SH-SY5Y (cell line): ENCODE results near the gene PAPPA.

ENCODE experiments used
- GATA2 ChIP-seq: IDR thresholded peaks from 2 replicates; pipeline ENCODE4 v1.6.1; 2011; ENCODE audit warnings: mild to moderate bottlenecking, low read depth, low read length
- GATA3 ChIP-seq: IDR thresholded peaks from 2 replicates; pipeline ENCODE4 v1.6.1; 2011; ENCODE audit warnings: low read depth, mild to moderate bottlenecking, low read length, moderate library complexity

The PAPPA gene

DNA sequence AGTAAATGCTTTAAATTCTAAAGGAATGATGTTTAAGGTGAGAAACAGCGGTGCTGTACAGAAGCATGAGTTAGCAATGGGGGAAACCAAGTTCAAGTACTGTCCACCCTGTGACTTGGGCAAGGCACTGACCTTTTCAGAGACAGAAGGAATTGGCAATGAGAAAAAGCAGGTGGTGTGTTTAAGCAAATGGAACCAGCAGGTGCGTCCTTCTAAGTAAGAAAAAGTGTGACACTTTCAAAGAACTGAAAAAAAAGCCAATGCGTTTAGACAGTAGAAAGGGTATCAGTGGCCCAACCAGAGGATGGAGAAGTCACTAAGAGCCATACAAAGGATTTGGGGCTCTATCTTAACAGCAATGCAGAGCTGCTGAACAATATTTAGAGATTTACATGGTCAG is 250.6 kb downstream of the PAPPA start:
- no peak for TF ChIP-seq GATA2
- TF ChIP-seq GATA3, result no peak

DNA sequence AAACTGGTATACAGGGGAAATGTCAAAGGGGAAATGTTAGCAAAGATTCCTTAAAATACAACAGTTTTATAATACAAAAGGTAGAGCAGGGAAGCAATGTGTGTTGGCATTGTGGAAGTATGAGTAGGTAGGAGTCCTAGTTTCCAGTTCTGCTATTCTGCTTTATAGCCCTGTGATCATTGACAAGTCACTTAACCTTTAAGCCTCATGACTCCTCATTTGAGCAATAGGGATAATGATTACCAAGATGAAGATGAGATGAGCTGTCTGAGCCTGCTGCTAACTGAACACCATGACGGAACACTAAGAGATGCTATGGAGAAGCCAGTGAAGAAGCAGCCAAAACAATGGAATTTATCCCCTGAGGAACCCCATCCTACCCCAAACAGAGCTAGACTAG is 251.7 kb downstream of the PAPPA start:
- no peak for TF ChIP-seq GATA2
- no peak for TF ChIP-seq GATA3

DNA sequence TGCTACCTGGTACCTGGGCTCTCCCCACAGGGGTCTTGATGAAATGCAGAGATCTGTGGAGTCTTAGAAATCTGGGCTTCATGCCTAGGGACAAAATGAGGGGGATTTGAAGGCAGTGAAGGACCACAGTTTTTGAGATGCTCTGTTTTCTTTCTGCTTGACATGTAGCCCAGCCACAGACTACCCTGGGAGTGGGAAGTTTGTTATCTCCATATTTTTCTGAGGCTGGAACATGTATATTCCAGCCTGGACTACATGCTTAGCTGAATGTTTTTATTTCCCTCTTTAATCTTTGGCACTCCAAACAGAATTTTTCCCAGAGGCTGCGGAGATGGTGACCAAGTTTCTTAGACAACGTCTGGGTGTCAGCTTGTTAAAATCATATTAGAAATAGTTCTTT is 252.9 kb downstream of the PAPPA start:
- no peak for TF ChIP-seq GATA2
- no peak for TF ChIP-seq GATA3

DNA sequence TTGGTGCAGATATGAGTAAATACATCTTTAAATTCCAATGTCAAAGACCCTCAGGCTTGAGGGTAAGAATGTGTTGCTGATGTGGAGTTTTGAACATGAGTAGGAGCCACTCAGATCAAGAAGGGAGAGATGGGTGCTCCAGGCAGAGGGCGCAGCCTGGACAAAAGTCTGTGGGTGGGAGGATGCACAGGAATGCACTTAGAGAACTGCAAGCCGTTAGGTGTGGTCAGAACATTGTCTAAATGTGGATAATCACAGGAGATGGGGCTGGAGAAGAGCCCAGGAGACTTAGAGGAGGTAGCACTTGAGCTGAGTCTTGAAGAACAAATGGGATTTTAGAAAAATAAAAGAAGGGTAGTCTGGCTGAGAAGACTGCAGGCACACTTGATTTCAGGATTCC is 255.5 kb downstream of the PAPPA start:
- TF ChIP-seq GATA3 (no peak), GATA2 (no peak)

DNA sequence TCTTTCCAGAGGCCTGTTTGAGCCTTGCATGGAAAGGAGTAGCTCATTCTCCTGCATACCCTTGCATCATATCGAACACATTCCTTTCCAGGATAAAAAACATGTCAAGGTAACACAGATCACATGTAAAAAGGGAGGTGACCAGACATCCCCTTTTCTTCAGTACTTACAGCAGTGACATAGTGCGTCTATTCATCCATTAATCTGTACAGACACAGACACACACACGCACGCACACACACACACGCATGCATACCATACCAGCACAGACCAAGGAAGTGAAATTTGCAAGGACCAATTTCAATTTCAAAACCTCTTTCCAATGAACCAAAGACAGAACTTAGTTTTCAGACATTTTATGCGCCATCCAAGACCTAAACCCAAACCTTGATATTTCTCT is 256.0 kb downstream of the PAPPA start:
- TF ChIP-seq GATA2 (no peak), GATA3 (no peak)

DNA sequence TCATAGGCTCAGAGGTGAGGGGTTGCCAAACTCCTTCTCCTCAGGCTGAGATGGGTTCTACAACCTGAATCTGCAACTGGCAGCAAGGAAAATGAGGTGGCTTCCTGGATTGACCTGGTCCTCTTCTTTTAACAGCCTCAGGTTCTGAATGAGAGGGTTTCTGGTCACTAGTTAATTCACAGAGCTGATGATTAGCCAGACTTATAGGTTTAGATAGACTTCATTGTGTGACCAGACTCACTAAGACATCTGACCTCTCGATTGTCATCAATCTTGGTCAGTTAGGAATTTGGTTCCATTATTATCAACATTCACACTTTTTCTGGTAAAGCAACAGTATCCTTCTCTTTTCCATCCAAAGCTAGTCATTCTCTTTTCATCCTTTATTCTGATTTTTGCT is 257.9 kb downstream of the PAPPA start:
- TF ChIP-seq GATA2 (no peak), GATA3 (no peak)

DNA sequence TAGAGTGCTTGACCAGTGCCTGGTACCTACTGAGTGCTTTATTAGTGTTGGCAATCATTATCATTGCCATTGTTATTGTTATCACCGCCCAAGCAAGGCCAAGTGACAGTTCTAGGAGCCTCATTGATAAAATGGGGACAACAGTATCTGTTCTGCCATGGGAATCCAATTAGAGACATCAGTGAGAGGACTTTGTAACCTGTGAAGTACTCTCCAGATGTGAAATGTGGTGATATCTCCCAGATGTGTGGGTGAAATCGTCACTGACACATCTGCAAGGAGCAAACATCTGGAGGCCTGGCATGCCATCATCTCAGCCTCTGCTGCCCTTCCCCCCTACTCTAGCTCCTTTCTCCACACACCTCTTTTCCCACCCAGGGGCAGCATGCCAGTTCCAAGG is 260.8 kb downstream of the PAPPA start:
- TF ChIP-seq GATA2 (no peak), GATA3 (no peak)

DNA sequence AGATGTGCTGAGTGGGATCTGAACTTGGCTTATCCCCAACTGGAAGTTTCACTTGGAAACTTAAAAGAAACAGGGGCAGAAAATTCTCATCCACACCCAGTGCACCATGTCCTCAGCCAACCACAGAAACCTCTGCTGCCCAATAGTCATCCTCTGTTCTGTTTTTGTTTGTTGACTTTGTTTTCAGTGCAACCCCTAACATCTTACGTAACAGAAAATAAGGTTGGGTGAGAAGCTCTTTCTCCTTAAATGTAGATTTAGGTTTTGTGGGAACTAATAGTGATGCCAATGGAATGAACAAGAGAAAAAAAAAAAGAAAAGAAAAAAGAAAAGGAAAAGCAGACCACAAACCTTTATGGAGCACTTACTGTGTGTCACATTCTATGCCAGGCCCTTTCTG is 262.8 kb downstream of the PAPPA start:
- no peak for TF ChIP-seq GATA3
- no peak for TF ChIP-seq GATA2

DNA sequence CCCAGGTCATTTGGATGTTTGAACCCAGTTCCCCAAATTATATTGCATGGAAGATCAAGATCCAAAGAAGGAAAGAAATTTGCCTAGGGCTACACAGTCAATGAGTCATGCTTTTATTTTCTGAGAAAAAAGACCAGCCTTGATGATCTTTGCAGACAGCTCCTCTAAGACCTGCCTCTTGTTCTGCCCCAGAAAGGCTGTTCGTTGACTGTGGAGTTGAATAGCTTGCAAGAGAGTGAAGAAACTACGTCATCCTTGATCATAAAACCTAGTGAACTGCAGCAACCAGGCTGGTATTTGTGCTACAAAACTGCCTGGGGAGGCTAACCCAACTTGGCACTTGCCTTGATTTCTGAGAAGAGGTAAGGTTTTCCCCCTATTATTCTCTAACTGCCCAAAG is 263.9 kb downstream of the PAPPA start:
- no peak for TF ChIP-seq GATA2
- TF ChIP-seq GATA3, result no peak

DNA sequence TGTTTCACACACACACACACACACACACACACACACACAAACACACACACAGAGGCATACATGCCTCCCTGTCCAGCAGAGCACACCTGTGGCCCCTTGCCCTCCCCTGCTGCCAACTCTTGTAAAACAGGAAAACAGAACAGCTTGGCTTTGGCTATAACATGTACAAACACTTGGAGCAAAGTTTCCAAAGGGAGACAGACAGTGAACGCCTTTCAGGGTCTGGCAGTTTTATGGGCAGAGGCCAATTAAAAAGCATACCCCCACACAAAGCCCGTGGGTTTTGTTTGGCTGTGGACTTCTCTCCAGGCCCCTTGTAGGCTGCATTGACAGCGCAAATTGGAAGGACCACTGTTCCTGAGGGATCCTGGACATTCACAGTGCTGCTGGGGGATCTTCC is 265.6 kb downstream of the PAPPA start:
- TF ChIP-seq GATA3, result no peak
- no peak for TF ChIP-seq GATA2

DNA sequence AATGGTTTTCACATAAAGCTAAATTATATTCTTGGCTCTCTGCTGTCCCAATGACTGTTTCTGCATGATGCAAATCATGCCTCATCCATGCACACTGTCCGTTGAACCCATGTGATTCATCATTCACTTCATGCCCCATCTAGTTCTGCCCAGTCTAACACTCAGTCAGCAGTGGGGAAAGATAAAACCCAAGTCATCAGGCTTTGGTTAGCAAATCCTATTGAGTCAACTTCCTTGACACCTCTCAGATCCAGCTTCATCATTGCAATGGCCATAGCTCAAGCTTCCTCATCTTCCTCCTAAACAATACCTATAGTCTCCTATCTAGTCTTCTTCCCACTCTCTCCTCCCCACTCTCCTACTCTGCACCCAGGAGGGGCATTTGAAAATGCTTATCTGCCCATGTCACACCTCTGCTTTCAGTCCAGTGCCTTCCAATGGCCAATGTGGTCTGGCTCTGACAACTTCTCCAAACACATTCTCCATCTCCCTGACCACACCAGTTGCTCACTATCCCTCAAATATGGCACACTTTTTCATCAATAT is 267.5 kb downstream of the PAPPA start:
- TF ChIP-seq GATA2 (no peak), GATA3 (no peak)

DNA sequence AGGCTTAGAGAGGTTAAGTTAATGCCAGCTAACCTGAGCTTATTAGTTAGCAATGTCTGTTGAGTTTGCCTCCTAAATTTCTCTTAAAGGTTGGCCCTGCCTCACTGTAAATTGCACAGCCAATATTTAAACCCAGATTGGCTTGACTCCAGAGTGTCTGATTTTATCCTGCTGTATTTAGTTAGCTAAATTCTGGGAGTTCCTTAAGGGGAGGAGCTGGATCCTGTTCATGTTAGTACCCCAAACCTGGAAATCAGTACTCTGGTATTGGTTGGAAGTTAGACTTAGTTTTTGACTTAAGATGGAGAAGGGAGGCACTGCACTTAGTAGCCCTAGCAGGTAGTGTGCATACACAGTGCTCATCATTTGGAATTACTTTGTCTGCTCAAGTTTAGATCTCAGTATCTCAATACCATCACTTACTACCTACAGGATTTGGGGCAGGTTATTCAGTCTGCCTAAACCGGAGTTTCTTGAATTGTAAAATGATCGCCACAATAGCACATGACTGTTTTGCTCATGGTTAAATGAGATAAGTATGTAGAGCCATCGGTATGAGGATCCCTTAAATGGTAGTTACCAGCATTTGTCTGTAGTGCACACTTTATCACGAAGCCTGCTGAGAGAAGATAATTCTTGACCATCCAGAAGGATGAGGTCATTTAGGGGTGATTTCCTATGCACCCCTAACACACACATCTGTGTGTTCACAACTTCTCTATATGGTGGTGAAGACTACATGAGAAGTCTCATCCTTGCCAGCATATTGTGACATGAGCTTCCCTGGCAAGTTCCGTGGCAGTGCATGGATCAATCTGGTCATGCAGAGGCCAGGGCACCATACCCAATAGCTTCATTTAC is 268.8 kb downstream of the PAPPA start:
- TF ChIP-seq GATA2 (no peak), GATA3 (no peak)

DNA sequence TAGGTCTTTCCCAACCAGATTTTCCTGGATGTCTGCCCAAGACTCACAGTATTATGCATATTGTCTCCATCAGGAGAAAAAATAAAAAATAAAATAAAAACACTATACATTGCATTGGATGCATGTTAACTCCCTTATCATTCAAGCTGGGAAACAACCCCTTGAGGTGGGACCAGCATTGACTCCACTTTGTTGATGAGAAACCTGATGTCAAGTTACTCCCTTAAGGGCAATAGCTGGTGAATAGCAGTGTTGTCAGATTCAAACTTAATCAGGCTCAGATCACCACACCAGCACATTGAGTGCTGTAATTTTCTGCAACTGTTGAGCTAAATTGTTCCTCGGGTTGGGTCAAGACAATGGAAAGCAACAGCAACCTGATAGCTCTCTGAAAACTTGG is 269.6 kb downstream of the PAPPA start:
- TF ChIP-seq GATA2 (no peak), GATA3 (no peak)

DNA sequence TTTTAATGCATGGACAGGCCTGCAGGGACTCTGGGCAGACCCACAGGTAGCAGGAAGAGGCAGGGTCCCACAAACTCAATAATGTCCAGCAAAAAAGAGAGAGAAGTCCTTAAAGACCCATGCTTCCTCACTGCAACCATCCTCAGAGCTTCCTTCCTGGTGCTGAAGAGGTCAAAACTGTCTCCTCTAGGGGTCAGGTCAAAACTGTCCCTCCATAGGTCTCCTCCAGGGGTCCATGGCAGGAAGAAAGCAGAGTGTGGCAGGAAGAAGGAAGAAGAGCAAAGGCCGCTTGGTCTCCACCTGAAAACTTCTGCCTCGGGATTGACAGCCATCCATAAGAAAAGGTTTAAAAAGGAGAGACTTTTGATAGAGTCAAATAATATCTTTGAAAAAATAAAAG is 271.7 kb downstream of the PAPPA start:
- TF ChIP-seq GATA2, result no peak
- TF ChIP-seq GATA3, result no peak

DNA sequence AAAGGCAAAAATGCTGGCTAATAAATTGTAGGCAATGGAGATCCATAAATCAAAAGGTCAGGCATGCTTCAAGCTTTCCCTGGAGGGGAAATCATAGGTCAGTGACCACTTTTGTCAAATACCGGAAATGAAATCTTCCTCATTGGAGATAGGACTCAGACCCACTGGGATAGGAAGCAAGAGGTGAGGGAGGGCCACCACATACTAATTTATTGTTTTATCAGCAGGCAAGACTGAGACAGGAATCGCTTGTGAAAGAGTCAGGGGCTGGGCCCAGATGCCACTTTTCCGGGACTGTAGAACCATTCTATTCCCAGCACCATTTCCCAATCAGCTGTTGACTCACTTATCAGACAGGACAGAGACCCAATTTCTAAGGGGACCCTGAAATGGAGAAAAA is 277.3 kb downstream of the PAPPA start:
- no peak for TF ChIP-seq GATA2

DNA sequence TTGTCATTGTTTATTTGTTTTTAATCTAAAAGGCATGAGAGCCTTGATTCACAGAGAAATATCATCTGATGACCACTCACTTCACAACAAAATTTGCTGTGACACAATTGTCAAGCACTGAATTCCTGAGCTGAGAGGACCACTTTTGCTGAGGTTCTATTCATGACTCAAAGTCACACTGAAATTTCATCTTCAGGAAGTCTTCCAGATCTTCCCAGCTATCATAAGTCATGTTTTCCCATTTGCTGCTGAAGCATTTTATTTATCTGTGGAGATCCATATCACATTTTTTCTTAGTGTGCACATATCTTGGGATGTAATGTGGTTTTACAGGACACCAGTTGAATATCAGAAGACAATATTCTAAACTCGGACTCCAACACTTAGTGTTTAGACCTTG is 278.5 kb downstream of the PAPPA start:
- no peak for TF ChIP-seq GATA3
- TF ChIP-seq GATA2, result no peak

DNA sequence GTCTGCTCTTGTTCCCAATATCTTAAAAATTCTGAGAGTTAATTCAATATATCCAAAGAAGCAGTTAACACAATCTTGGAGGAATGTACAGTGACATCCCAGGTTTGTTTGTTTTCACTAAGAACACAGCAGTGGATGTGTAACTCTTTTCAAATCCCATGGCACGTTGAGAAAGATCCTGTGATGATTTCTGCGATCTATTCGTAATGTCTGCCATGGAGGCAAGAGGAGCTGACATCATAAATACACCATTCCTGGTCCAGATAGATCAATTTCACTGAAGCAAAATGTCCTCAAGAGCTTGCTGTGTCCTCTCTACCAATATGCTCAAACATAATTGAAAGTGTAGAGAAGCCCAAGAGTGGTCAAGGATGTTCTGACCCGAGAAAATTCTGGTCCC is 280.7 kb downstream of the PAPPA start:
- TF ChIP-seq GATA2 (no peak), GATA3 (no peak)
